Measurements from ENCODE around the gene APOA5. TPM values are rescaled to one million over a fixed set of nuclear protein-coding genes. Genes with fewer than 3 reads are reported as not detected.

APOA5 gene
- total and polyA plus RNA-seq, 8 donors, result not detected

- peak in 1 of 2 donors; percentile 40 for DNase-seq
- intact Hi-C loops (cut with DNase I; ENCODE audit: low total_unique reads), result no loop called here
- 73 to 87% (median 80%) methylated on average over 2 to 9 of the region's 9 CpGs for WGBS, 5 donors
- peaks cover 0 to 30% (median 10%) of the 10 kb centered on the region in 4 donors for H3K4me1 ChIP-seq
- TF ChIP-seq EP300 (IDR thresholded peaks at IDR 0.05), result no peak
- TF ChIP-seq POLR2A (IDR thresholded peaks at IDR 0.05), result no peak
- no peak for TF ChIP-seq POLR2AphosphoS5 (IDR thresholded peaks at IDR 0.05)
- H3K27me3 ChIP-seq, result no peaks in the 10 kb centered on the region
- no peaks in the 10 kb centered on the region for H3K9me3 ChIP-seq
- H3K4me3 ChIP-seq, result no peak within 1 kb of the TSS
- no peak within 1 kb of the TSS for H3K27ac ChIP-seq
- H3K36me3 ChIP-seq, result no peaks in the 10 kb centered on the region
Measured at GRCh38 chr11:116829525-116830183, 38.0 kb upstream of the APOA5 start, which contains the start of gene APOC3. Gene APOC3 (plus strand): TSS chr11:116829907. CDS start chr11:116830583, 676 bp downstream.

GRCh38 chr11:116828632-116829524 lies 37.2 kb upstream of the APOA5 start:
- Histone ChIP-seq H3K27me3 (no peaks in the 10 kb centered on the region), H3K9me3 (no peaks in the 10 kb centered on the region), H3K4me3 (no peak overlapping the region), H3K36me3 (no peaks in the 10 kb centered on the region), H3K4me1 (peaks cover 0 to 30% (median 10%) of the 10 kb centered on the region in 4 donors), H3K27ac (no peak overlapping the region)
- intact Hi-C loops (cut with DNase I; ENCODE audit: low total_unique reads), result no loop called here
- TF ChIP-seq CTCF (IDR thresholded peaks at IDR 0.05) (no peak), EP300 (IDR thresholded peaks at IDR 0.05) (no peak), POLR2AphosphoS5 (IDR thresholded peaks at IDR 0.05) (no peak), POLR2A (IDR thresholded peaks at IDR 0.05) (no peak)
- WGBS, 5 donors, result 50 to 68% (median 66%) methylated on average over 10 to 16 of the region's 16 CpGs
- peak in 1 of 2 donors; percentile 49 for DNase-seq

GRCh38 chr11:116827461-116827860 lies 35.8 kb upstream of the APOA5 start:
- Histone ChIP-seq H3K27ac (no peak overlapping the region), H3K9me3 (no peaks in the 10 kb centered on the region), H3K4me1 (peaks cover 0 to 25% (median 8%) of the 10 kb centered on the region in 4 donors), H3K36me3 (no peaks in the 10 kb centered on the region), H3K27me3 (no peaks in the 10 kb centered on the region), H3K4me3 (no peak overlapping the region)
- TF ChIP-seq POLR2AphosphoS5 (IDR thresholded peaks at IDR 0.05), result no peak
- TF ChIP-seq CTCF (IDR thresholded peaks at IDR 0.05), result no peak
- no peak for TF ChIP-seq POLR2A (IDR thresholded peaks at IDR 0.05)
- TF ChIP-seq EP300 (IDR thresholded peaks at IDR 0.05), result no peak
- 84 to 97% (median 95%) methylated on average over 6 of the region's 6 CpGs for WGBS, 5 donors
- DNase-seq, result no peak
- intact Hi-C loops (cut with DNase I; ENCODE audit: low total_unique reads), result no loop called here

- WGBS, 5 donors, result 69 to 81% (median 74%) methylated on average over 6 to 9 of the region's 9 CpGs
- Histone ChIP-seq H3K27ac (no peak overlapping the region), H3K9me3 (no peaks in the 10 kb centered on the region), H3K4me1 (peaks cover 0 to 20% (median 6%) of the 10 kb centered on the region in 4 donors), H3K4me3 (no peak overlapping the region), H3K36me3 (no peaks in the 10 kb centered on the region), H3K27me3 (no peaks in the 10 kb centered on the region)
- intact Hi-C loops (cut with DNase I; ENCODE audit: low total_unique reads), result no loop called here
- DNase-seq, result no peak
- no peak for TF ChIP-seq POLR2AphosphoS5 (IDR thresholded peaks at IDR 0.05)
- TF ChIP-seq EP300 (IDR thresholded peaks at IDR 0.05), result no peak
- TF ChIP-seq CTCF (IDR thresholded peaks at IDR 0.05), result no peak
Measured at GRCh38 chr11:116826751-116827431, 35.2 kb upstream of the APOA5 start.
